Measurements from ENCODE around the gene KRAS. TPM values are rescaled to one million over a fixed set of nuclear protein-coding genes. Genes with fewer than 3 reads are reported as not detected.
A peak's percentile ranks its signal among the peaks of the same experiment; 100 is the strongest.

KRAS gene
- total RNA-seq, 2 experiments from 2014 or later = 17.0 to 19.0 TPM

GRCh38 chr12:25287610-25288009 is 36.9 kb upstream of the KRAS start:
- Mint-ChIP-seq H3K9me3 (peaks cover 5% of the 10 kb centered on the region), H3K4me1 (ENCODE audit: low read depth) (peaks cover 12% of the 10 kb centered on the region), H3K4me3 (no peak overlapping the region), H3K27ac (no peak overlapping the region), H3K27me3 (no peaks in the 10 kb centered on the region), H3K36me3 (ENCODE audit: low read depth) (no peaks in the 10 kb centered on the region)
- DNase-seq (no peak), ATAC-seq (no peak)
- POLR2A ChIA-PET = no interaction called here
- CTCF ChIA-PET = no interaction called here
- intact Hi-C loops (cut with micrococcal nuclease) = no loop called here
- no peak for TF ChIP-seq CTCF (IDR thresholded peaks at IDR 0.05)

GRCh38 chr12:25286837-25287236 is 36.1 kb upstream of the KRAS start:
- Mint-ChIP-seq H3K4me3 (no peak overlapping the region), H3K9me3 (peaks cover 5% of the 10 kb centered on the region), H3K27ac (no peak overlapping the region), H3K36me3 (ENCODE audit: low read depth) (no peaks in the 10 kb centered on the region), H3K4me1 (ENCODE audit: low read depth) (peaks cover 12% of the 10 kb centered on the region), H3K27me3 (no peaks in the 10 kb centered on the region)
- no peak for TF ChIP-seq CTCF (IDR thresholded peaks at IDR 0.05)
- ATAC-seq = no peak
- ChIA-PET POLR2A (no interaction called here), CTCF (no interaction called here)
- no peak for DNase-seq
- intact Hi-C loops (cut with micrococcal nuclease) = no loop called here

GRCh38 chr12:25284024-25284423 is 33.3 kb upstream of the KRAS start:
- POLR2A ChIA-PET = no interaction called here

GRCh38 chr12:25283006-25283405 is 32.3 kb upstream of the KRAS start:
- no peaks in the 10 kb centered on the region for H3K36me3 Mint-ChIP-seq (ENCODE audit: low read depth)
- ChIA-PET POLR2A (no interaction called here), CTCF (no interaction called here)
- H3K27me3 Mint-ChIP-seq = no peaks in the 10 kb centered on the region
- no peaks in the 10 kb centered on the region for H3K9me3 Mint-ChIP-seq
- intact Hi-C loops (cut with micrococcal nuclease) = no loop called here
- DNase-seq (no peak), ATAC-seq (no peak)
- no peak for TF ChIP-seq CTCF (IDR thresholded peaks at IDR 0.05)
- H3K4me1 Mint-ChIP-seq (ENCODE audit: low read depth) = peaks cover 32% of the 10 kb centered on the region
- no peak overlapping the region for H3K4me3 Mint-ChIP-seq
- no peak overlapping the region for H3K27ac Mint-ChIP-seq

More at GRCh38 chr12:25284024-25284423, 33.3 kb upstream of the KRAS start:
- Mint-ChIP-seq H3K4me3 (no peak overlapping the region), H3K27ac (no peak overlapping the region), H3K9me3 (no peaks in the 10 kb centered on the region), H3K36me3 (ENCODE audit: low read depth) (no peaks in the 10 kb centered on the region), H3K27me3 (no peaks in the 10 kb centered on the region), H3K4me1 (ENCODE audit: low read depth) (peaks cover 32% of the 10 kb centered on the region)
- intact Hi-C loops (cut with micrococcal nuclease) = no loop called here
- DNase-seq (no peak), ATAC-seq (no peak)
- CTCF ChIA-PET = interaction anchor here (0.8 kb wide), 1 partner anchor 103 kb away, joined by 3 read pairs; no protein-coding TSS in a partner anchor
- no peak for TF ChIP-seq CTCF (IDR thresholded peaks at IDR 0.05)

- CTCF ChIA-PET = no interaction called here
- DNase-seq (no peak), ATAC-seq (no peak)
- Mint-ChIP-seq H3K9me3 (no peaks in the 10 kb centered on the region), H3K4me1 (ENCODE audit: low read depth) (peaks cover 36% of the 10 kb centered on the region), H3K4me3 (no peak overlapping the region), H3K36me3 (ENCODE audit: low read depth) (no peaks in the 10 kb centered on the region), H3K27me3 (no peaks in the 10 kb centered on the region), H3K27ac (peak overlapping the region; percentile 13)
- no peak for TF ChIP-seq CTCF (IDR thresholded peaks at IDR 0.05)
- intact Hi-C loops (cut with micrococcal nuclease) = no loop called here
- POLR2A ChIA-PET = no interaction called here
Observed at GRCh38 chr12:25280082-25280481, 29.4 kb upstream of the KRAS start.

All from activated CD8-positive, alpha-beta T cell treated with anti-CD3 and anti-CD28 coated beads for 36 hours (primary cell).